Mucosa of gallbladder (tissue), 1 donor: ENCODE data around the gene KIT. TPM values are rescaled to one million over a fixed set of nuclear protein-coding genes. Genes with fewer than 3 reads are reported as not detected.

Experiments used
- DNase-seq: peaks from one replicate; pipeline ENCODE4 v3.0.0-alpha.2; 2020; ENCODE audit warnings: low spot score
- total RNA-seq: library from RNA; stranded (reverse); gene quantifications from one replicate; pipeline ENCODE4 v1.2.1, GENCODE V29; 2021
- donor health status: DM: no; HTN: no; CAD: no.

The KIT gene
- total RNA-seq, 1 donor from 2014 or later: 24.4 TPM

DNA sequence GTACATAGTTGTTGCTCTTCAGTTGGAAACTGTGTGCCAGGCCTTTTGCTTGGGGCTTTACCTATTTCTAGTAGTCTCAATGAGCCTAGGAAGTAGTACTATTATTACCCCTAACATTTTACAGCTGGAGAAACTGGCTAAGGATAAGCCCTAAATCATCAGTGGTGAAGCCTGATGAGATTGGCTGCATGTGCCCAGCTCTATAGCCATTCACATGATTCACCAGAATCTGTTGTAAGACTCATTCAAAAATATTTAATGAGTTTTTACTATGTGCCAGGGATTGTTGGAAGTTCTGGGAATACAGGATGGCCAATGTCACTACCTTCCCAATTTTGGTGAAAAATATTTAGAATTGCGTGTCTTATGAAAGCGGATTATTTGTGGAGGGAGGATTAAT, 2.8 kb downstream of the KIT start:
- DNase-seq: no peak

DNA sequence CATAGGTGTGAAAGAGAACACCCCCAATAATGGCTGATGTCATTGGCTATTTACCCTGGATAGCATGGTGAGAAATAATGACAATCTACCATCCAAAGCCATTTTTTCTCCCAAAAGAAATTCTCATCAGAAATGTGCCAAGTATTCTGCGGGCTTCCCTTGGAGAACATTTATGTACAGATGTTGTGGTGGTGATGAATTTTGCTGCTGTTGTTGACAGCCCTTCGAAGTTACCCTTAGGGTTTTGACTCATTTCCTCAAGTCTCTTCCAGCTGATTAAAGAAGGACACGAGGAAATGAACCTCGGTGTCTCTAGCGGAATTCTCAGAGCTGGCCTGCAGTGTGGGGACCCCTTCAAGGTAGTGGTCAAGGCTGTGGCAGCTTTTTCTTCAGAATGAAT, 3.4 kb downstream of the KIT start:
- DNase-seq: no peak

DNA sequence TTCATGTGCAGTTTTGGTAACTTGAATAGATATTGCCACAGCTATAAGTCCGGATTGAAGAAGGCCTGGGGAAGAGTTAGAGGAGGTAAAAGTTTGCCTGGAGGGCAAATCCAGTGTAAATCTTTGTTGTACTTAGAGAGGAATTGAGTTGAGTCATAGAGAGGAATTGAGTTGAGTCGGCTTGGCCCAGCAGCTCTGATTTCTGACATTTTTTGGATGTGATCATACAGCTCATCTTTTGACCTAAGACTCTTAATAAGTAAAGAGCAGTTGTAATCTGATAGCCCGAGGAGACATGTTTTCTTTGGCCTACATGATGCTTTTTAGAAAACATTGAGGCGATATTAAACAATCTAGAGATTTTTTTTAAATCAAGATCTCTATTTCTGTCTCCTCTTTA, 3.9 kb downstream of the KIT start:
- no peak for DNase-seq

DNA sequence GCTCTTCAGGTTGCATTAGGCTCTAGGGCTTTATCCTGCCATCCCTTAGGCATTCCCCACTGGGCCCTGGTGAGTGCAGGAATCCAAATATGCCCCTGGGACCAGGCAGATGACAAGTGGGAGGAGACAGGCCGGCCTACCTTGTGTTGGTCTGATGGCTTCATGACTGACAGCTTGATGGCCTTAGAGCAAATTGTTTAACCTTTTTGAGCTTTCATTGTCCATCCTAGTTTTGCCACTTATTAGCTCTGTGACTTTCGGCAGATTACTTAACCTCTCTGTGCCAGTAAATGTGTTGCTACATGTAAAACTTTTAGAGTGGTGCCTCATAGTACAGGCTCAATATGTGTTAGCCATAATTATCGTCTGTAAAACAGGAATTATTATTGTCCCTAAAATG, 4.4 kb downstream of the KIT start:
- no peak for DNase-seq

DNA sequence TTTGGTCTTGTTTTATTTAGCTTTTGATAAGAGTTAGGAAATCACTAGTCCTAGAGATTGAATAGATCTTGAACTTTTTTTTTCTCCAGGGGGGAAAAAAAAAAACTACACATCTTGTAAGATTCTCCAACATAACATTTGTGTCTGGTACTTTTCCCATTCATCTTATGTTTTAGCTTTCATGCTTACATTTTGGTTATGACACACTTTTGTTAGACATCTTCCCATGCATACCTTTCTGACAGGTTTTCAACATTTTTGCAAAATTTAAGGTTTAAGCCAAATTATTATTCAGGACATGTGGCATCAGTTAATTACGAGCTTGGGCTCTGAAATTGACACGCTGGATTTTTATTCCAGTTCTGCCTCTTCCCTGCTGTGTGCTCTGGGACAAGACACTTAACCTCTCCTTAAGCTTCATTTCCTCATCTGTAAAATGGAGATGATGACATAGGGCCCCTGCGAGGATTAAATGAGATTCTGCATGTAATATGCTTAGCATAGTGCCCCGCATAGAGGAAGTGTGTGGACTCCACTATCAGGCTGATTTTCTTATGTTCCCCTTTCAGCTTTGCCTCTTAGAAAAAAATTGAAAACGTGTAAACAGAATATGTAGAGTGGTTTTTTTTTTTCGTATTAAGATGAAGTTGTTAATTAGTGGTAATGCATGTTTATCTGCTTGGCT, 5.3 kb downstream of the KIT start:
- no peak for DNase-seq

DNA sequence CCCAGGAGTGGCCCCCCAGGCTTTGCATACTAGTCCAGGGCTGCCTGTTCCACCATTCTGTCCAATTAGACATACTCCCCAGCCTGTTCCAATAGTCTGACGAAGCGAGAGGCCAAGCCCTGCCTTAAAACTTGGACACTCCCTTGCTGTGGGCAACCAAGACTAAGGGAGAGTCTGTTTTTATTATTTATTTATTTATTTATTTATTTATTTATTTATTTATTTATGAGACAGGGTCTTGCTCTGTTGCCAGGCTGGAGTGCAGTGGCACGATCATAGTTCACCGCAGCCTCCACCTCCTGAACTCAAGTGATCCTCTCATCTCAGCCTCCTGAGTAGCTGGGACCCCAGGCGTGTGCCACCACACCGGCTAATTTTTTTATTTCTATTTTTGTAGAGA, 6.6 kb downstream of the KIT start:
- no peak for DNase-seq

DNA sequence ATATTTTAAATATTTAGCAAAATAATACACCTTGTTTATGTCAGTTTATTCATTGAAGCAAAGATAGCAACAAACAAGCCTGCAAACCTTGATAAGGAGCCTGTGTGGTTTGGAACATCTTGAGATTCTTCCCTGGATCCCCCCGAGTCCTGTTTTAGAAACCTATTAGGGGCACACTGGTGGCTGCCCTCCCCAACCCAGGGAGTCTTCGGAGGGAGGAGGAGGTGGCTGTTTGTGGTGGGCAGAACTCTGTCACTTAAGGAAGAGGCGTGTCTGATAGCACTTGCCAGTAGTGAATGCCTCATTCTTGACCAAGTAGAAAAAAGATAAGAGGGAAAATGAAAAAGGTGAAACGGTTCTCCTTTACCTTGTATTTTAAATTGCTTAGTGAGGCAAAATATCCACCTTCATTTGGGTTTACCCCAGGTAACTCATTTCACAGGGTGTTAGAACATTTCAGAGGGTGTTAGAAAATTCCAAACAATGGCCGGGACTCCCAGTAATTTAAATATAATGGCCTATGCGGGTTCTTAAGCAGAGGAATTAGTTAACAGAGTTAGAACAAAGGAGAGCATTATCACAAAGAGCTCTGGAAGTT, 10.4 kb downstream of the KIT start:
- no peak for DNase-seq

DNA sequence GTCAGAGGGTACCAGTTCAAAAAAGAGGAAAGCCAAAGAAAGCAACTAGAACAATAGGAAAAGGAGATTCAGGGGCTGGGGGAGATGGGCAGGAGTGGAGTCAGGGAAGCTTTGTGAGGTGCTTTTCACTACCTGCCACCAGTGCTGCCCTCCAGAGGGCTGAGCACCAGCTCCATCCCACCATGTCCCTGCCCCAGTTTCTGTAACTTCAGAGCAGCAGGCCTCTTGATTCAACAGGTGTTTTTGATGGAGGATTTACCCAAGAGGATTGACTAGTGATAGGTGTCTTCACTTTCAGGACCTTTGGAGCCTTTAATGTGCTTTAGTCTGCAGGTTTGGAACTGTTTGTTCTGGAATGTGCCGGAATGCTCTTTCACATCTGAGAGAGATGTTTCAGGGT, 12.1 kb downstream of the KIT start:
- no peak for DNase-seq

DNA sequence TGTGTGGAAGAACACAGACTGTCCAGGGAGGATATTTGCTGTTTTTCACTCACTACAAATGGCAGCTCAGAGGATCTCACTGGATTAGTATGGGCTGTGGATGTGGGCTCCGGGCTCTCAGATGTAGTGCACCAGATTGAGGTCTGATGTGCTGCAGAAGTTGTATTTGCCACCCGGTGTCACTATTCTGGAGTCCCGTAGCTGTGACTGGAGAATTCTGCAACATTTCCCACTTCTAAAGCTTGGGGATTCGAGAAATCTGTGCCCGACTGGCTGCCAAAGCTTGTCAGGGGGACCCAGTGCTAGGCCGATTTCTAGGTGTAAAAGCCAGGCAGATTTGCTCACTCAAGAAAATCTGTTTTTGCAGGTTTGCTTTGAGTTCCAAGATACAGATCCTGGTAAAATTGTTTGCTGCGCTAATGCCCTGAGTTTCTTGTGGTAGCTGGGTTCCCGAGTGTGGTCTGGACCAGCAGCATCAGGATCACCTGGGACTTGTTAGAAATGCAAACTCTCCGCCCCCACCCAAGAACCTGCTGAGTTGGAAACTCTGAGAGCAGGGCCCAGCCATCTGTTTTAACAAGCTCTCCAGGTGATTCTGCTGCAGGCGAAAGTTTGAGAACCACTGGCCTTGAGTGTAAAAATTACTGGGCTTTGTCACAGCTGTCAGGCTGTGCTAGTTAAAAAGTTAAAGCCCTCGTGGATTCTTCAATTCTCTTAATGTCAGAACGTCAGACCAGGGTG, 18.1 kb downstream of the KIT start:
- DNase-seq: no peak

DNA sequence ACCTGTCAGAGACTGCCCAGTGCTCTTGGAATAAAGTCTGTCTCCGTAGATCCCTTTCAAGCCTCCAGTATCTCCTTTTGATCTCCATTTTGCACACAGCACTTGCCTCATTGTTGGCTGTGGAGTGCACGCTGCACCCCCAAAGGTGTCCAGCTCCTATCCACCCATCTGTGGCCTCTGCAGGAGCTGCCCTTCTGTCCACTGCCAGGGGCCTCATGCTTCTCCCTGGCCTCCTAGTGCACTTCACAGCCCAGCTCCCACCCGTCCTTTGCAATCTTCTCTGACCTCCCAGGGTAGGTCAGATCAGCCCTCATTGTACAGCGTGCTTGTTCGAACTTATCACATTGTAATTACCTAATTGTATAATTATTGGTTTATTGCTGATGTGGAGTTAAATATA, 18.9 kb downstream of the KIT start:
- DNase-seq: no peak

DNA sequence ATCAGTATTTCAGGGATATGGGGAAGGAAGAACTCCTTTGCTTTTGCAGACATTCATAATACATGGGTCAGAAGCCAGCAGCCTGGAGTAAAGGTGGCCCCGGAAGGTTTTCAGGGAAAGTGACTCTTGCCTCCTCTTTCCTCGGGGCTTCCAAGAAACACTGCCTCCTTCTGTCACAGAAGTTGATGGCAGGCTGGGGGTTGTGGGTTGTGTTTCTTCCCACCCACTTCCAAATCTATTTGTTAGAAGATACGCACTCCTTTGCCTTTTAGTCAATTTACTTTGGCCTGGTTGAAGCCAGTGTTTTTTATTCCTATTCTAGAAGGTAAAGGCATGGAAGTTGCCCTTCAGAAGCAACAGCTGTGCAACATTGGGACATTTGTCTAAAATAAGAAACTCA, 19.7 kb downstream of the KIT start:
- DNase-seq: no peak

DNA sequence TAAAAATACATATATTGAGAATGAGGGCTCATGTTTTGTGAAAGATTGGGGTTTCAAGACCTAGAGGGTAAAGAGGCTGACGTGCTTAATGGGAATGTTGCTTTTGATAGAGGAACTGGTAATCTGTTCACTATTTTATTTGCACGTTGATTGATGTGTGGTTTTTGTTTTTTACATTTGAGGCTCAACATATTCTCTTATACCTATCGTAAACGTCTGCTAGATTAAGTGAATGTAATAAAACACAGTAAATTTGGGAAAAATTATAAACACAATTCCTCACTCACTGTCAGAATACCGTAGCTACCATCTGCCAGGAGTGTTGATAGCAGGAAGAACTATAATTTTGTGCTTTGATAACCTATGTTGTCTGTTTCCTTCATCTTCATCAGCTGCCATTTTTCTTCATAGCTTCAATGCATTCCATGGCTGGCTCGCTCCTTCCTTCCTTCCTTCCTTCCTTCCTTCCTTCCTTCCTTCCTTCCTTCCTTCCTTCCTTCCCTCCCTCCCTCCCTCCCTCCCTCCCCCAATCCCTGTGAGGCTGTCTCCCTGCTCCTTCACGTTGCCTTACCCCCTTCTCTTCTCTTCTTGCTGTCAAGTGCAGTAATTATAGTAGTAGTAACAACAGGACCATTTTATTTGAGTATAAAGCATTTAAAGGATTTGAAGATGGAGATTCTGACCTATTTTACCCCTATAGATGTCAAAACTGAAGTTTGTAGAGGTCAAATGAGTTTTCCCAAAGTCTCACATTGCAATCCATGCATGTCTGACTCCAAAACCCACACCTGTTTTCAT, 20.3 kb downstream of the KIT start:
- no peak for DNase-seq

DNA sequence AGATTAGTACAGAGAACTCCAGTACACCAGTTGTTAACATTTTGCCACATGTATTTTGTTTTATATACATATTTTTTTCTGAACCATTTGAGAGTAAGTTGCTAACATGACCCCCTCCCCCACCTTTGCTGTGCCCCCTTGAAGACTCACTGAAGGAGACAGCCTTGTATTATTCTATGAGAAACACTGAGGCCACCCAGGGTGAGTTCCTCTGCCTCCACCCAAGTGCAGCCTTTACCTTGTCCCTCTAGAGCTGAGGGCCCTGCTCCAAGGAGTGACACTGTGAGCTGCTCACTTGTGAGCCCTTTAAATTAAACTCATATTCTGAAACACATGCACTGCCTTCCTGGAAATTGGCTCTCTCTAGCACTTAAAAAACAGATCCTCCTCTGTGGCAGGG, 21.1 kb downstream of the KIT start:
- no peak for DNase-seq

DNA sequence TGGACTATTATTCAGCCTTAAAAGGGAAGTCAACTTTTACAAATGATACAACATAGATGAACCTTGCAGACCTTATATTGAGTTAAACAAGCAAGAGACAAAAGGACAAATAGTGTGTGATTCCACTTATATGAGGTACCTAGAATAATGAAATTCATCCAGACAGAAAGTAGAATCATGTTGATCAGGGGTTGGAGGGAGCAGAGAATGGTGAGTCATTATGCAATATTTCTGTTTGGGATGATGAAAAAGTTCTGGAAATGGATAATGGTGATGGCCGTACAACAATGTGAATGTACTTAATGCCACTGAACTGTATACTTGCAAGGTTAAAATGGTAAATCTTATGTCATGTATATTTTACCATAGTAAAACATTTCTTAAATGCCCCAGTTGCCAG, 22.1 kb downstream of the KIT start:
- no peak for DNase-seq

DNA sequence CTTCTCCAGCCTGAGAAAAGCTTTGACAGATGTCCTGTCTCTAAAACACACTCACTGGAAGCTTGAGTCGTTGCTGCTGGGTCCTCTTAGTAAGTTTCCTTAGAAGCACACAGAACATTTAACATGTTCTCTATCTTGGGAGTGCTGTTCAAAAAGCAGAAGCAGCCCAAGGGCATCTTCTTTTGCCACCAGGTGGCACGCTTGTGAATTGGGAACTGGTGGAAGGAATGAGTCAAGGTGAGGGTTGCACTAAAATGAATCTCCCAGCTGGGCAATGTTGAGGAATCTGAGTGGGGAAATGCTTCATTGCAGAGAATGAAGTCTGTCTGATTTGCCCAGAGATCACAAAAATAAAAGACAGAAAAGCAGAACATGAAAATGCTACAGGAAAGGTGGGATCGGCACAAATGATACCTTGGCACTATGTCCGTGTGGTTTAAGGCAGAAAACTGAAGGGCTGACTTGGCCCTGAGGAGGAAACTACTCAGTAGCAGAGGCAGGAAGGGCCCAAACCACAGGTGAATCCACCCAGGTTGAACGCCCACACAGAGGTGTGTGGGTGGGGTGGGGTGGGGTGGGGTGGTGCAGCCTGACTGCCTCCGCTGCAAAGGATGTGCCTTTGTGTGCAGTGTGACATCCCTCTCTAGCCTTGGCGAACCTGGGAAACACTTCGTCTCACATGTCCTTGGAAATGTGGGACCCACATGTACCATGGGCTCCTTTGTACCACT, 26.0 kb downstream of the KIT start:
- no peak for DNase-seq

DNA sequence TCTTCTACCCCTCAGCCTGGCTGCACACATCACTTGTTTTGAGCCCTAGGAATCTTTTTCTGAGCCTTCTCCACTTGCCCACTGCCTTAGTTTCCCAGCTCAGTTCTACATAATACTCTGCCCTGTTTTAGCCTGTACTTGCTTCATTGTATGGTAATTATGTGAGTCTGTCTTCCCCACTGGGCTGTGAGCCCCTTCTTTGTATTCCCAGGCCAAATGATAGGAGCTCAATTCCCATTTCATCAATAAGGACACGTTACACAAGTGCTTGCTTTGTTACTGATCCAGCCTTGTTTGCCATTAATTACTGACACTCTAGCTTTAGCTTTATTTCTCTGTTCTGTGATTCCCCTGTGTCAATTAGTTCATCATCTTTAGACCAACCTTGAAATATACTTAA, 28.1 kb downstream of the KIT start:
- no peak for DNase-seq

DNA sequence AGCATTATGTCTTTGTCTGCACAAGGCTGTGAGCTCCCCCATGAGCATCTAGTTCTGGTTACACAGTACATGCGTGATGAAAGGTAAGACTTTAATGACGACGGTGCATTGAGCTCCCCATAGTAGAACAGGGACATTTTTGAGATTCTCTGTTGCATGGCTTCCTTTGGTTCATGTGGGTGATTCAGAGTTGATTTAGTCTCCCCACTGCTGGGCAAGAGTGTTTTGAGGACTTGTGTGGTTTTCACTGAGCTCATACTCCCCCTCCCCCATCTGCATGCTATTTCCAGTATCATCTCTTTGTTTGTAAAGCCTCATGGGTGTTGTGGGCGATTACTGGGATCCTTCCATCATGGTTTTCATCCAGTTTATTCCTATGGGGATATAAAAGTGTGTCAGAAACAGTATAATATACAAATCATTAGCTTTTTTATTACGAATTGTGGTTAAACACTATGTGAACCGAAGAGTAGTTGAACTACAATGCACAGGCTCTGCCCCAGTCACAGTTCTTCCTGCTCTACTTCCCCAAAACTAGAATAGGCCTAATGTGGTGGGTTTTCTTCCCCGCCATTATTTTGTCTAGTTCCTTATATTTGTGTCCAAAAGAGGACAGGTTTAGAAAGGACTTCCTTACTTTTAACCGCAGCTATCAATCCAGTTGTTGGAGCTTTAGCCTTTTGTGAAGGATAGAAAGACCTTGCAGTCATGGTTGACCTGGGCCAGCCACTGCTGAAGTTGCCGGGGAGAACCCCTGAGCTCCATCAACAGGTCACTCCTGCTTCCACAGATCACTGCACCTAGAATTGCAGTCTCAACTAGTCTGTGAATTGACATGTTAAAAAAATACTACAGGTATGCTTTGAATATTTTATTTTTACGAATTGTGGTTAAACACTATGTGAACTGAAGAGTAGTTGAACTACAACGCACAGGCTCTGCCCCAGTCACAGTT, 30.4 kb downstream of the KIT start:
- no peak for DNase-seq

DNA sequence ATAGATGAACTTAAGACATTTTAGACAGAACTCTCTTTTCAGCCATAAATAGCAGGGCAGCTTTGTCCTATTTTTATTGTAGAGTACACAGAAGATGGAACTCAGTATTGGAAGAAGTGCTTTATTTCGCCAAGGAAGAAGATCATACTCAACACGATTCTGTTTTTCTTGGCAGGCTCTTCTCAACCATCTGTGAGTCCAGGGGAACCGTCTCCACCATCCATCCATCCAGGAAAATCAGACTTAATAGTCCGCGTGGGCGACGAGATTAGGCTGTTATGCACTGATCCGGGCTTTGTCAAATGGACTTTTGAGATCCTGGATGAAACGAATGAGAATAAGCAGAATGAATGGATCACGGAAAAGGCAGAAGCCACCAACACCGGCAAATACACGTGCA, 37.6 kb downstream of the KIT start:
- no peak for DNase-seq

DNA sequence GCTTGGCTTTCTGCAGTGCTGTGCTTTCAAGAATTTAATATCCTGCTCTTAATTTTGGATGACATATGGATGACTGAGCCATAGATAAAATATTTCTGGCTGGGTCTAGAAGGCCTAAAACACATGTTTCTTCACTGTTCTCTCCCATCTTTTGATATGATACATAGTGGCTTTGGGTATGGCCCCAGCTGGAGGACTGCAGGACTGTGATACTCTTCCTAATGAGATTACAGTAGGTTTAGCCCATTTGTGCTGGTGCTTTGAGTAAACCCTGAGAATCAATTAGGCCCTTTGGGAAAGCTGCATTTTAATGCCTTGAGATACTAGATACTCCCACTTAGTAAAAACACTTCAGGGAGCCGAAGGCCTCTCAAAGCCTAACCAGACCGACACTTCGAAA, 38.0 kb downstream of the KIT start:
- no peak for DNase-seq

DNA sequence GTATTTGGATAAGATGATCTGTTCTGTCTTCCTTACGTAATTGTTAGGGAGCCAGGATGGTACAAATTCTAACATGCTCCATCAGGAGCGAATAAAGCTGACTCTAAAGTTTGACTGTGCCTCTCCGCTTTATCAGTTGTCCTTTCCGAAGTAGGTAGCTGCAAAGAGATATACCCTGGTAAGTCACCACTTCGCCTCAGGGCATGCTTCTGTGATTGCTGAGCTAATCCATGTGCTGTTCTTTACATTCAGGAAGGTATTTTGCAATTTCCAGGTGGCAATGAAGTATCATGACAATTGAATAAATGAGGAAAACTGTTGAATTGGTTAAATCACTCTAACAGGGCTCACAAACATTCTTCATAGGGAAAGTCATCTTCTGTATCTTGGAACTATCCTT, 38.9 kb downstream of the KIT start:
- DNase-seq: no peak

DNA sequence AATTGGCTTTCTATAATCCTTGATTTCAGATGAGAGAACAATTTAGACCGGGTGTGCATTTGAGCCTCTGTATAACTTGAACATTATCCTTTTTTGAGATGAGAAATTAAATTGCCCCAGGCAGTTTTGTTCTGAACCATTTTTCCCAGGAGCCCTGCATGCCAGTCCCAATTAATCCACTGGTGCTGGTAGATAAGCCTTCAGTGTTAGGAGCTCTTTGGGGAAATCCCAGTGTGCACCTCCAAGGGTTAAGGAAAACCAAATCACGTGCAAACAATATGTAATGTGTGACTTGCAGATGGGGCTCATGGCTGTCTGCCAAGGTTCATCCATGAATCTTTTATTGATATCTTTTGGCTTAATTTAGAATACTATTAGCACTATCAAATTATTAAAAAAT, 43.2 kb downstream of the KIT start:
- DNase-seq: no peak
